Endodermal cell (in vitro differentiated cells): ENCODE results near the gene ODAD3. TPM values are rescaled to one million over a fixed set of nuclear protein-coding genes. Genes with fewer than 3 reads are reported as not detected.

Source experiments
- DNase-seq: peaks from one replicate; pipeline ENCODE4 v3.0.0-alpha.2; 2017
- H3K27ac ChIP-seq: 2 replicates; pipeline ENCODE4 v1.5.1; 2013; ENCODE audit warnings: mild to moderate bottlenecking, low read depth, low read length, moderate library complexity
- H3K27me3 ChIP-seq: 2 replicates; pipeline ENCODE4 v1.6.1; 2013; ENCODE audit warnings: mild to moderate bottlenecking, low read length, moderate library complexity; ENCODE audit not compliant: insufficient read depth, control insufficient read depth, poor library complexity, severe bottlenecking
- H3K36me3 ChIP-seq: 2 replicates; pipeline ENCODE4 v1.7.0; 2013; ENCODE audit warnings: mild to moderate bottlenecking, low read length, moderate library complexity; ENCODE audit not compliant: control insufficient read depth, insufficient read depth
- H3K4me1 ChIP-seq: one replicate; pipeline ENCODE4 v1.7.0; 2013; ENCODE audit warnings: low read length; ENCODE audit not compliant: control insufficient read depth, insufficient read depth
- H3K4me3 ChIP-seq: 2 replicates; pipeline ENCODE4 v1.5.1; 2013; ENCODE audit warnings: mild to moderate bottlenecking, low read length, moderate library complexity
- H3K9ac ChIP-seq: 2 replicates; pipeline ENCODE4 v1.6.1; 2013; ENCODE audit warnings: mild to moderate bottlenecking, low read length, moderate library complexity; ENCODE audit not compliant: poor library complexity, severe bottlenecking; ENCODE audit errors: extremely low read depth
- H3K9me3 ChIP-seq: 2 replicates; pipeline ENCODE4 v1.6.1; 2013; ENCODE audit warnings: mild to moderate bottlenecking, low read length, moderate library complexity; ENCODE audit not compliant: control insufficient read depth
- H3K27ac Mint-ChIP-seq: 2 replicates; pipeline ENCODE4 v1.8.0; 2020; ENCODE audit warnings: mixed read lengths
- H3K27me3 Mint-ChIP-seq: 2 replicates; pipeline ENCODE4 v1.8.0; 2021; ENCODE audit warnings: mild to moderate bottlenecking, mixed read lengths; ENCODE audit not compliant: insufficient read depth
- H3K36me3 Mint-ChIP-seq: 2 replicates; pipeline ENCODE4 v1.8.0; 2020; ENCODE audit warnings: low read depth, mixed read lengths
- H3K4me1 Mint-ChIP-seq: 2 replicates; pipeline ENCODE4 v1.8.0; 2020; ENCODE audit warnings: mixed read lengths
- H3K4me3 Mint-ChIP-seq: 2 replicates; pipeline ENCODE4 v1.8.0; 2020; ENCODE audit warnings: mild to moderate bottlenecking, moderate library complexity, mixed read lengths
- H3K9me3 Mint-ChIP-seq: 2 replicates; pipeline ENCODE4 v1.8.0; 2020; ENCODE audit warnings: mild to moderate bottlenecking, mixed read lengths
- CTCF ChIP-seq: fragments of 200-600 bp; sonication (generic); conservative IDR thresholded peaks from 2 replicates; pipeline ENCODE4 v1.5.0; 2021; ENCODE audit warnings: antibody characterized with exemption, mild to moderate bottlenecking
- WGBS, 2 experiments: methylation state at CpG; one replicate each; pipeline versions ENCODE4 v1.1.5 to v1.1.7; 2013; ENCODE audit warnings: missing lambda C conversion rate in 2 of 2, mixed read lengths in 1 of 2; ENCODE audit not compliant: insufficient coverage in 1 of 2, insufficient read length in 1 of 2; 5-methylcytosine and 5-hydroxymethylcytosine counted together
- total RNA-seq, 2 donors: library from RNA; stranded (reverse); fragmentation: NEBNext Ultra II Directional in 1 of 2; extraction: Animal tissue kit (Norgen Biotek cat#: 25700) in 1 of 2; gene quantifications; 2 replicates in 1 of 2; 3 replicates in 1 of 2; pipeline ENCODE4 v1.2.1, GENCODE V29; 2021

ODAD3 gene
- total RNA-seq, 2 donors from 2014 or later = 0.88 to 2.4 TPM

- no peaks in the 10 kb centered on the region for H3K9me3 Mint-ChIP-seq
- H3K36me3 Mint-ChIP-seq = peaks cover 27% of the 10 kb centered on the region
- Histone ChIP-seq H3K4me3 (no peak overlapping the region), H3K4me1 (peaks cover 3% of the 10 kb centered on the region), H3K9me3 (no peaks in the 10 kb centered on the region), H3K27me3 (peaks cover 29% of the 10 kb centered on the region), H3K9ac (no peak overlapping the region), H3K36me3 (no peaks in the 10 kb centered on the region), H3K27ac (no peak overlapping the region)
- DNase-seq = no peak
- peak overlapping the region; percentile 80 for H3K4me3 Mint-ChIP-seq
- peaks cover 8% of the 10 kb centered on the region for H3K4me1 Mint-ChIP-seq
- WGBS, 2 experiments = 92 to 94% methylated on average over 8 to 14 of the region's 17 CpGs
- no peak for TF ChIP-seq CTCF
- H3K27me3 Mint-ChIP-seq = peaks cover 24% of the 10 kb centered on the region
- no peak overlapping the region for H3K27ac Mint-ChIP-seq
Observed at GRCh38 chr19:11416346-11417052, 18.4 kb downstream of the ODAD3 start.

- no peak for DNase-seq
- TF ChIP-seq CTCF = no peak
- Histone ChIP-seq H3K9ac (no peak overlapping the region), H3K27me3 (peaks cover 9% of the 10 kb centered on the region), H3K27ac (no peak overlapping the region), H3K9me3 (no peaks in the 10 kb centered on the region), H3K36me3 (no peaks in the 10 kb centered on the region), H3K4me1 (no peaks in the 10 kb centered on the region), H3K4me3 (no peak overlapping the region)
- Mint-ChIP-seq H3K4me3 (no peak overlapping the region), H3K27me3 (peaks cover 4% of the 10 kb centered on the region), H3K4me1 (peaks cover 2% of the 10 kb centered on the region), H3K27ac (no peak overlapping the region), H3K36me3 (peaks cover 40% of the 10 kb centered on the region), H3K9me3 (no peaks in the 10 kb centered on the region)
- WGBS, 2 experiments = 84 to 95% methylated on average over 2 of the region's 2 CpGs
Observed at GRCh38 chr19:11414544-11414943, 20.4 kb downstream of the ODAD3 start.

- Mint-ChIP-seq H3K9me3 (no peaks in the 10 kb centered on the region), H3K27ac (no peak overlapping the region), H3K4me1 (no peaks in the 10 kb centered on the region), H3K27me3 (no peaks in the 10 kb centered on the region), H3K36me3 (peaks cover 44% of the 10 kb centered on the region), H3K4me3 (no peak overlapping the region)
- H3K4me3 ChIP-seq = no peak overlapping the region
- TF ChIP-seq CTCF = no peak
- H3K4me1 ChIP-seq = no peaks in the 10 kb centered on the region
- no peaks in the 10 kb centered on the region for H3K27me3 ChIP-seq
- no peak overlapping the region for H3K9ac ChIP-seq
- no peak for DNase-seq
- H3K27ac ChIP-seq = no peak overlapping the region
- H3K9me3 ChIP-seq = no peaks in the 10 kb centered on the region
- 68 to 81% methylated on average over 7 to 8 of the region's 8 CpGs for WGBS, 2 experiments
- no peaks in the 10 kb centered on the region for H3K36me3 ChIP-seq
Observed at GRCh38 chr19:11410682-11411081, 24.2 kb downstream of the ODAD3 start.
